ENCODE data around the gene RPL22.

The RPL22 gene

DNA sequence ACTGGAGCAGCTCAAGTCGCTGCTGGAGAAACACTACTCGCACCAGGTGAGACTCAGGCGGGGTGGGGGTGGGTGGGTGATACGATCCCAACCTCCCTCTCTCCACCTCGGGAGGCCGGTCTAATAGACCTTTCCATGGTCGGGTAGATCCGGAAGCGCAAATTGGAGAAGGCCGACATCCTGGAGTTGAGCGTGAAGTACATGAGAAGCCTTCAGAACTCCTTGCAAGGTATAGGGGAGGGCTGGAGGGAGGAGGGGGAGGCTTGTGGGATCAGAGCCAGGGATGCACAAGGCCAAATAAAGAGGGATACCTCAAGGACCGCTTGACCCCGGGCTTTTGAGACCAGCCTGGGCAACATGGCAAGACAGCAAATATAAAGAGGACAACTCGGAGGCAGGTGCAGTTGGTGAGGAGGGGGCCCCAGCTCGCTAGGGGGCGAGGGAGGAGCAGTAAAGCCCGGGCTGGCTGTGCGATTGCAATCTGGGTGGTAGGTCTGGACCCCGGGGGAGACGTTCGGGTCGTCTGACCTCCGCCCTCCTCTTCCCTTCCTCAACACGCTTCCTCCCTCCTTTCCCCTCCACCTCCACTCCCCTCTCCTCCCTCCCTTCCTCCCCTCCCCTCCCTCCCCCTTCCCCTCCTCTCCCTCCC, 45.1 kb upstream of the RPL22 start:
- no peaks in the 10 kb centered on the region for H3K9me3 ChIP-seq (ENCODE audit: control insufficient read depth, low read length)
- WGBS: 4% methylated on average over 11 of the region's 24 CpGs
- no peaks in the 10 kb centered on the region for H3K36me3 ChIP-seq (ENCODE audit: control insufficient read depth in 1 of 2, insufficient read depth in 2 of 2, low read depth in 1 of 2, low read length in 2 of 2)
- H3K79me1 ChIP-seq (replicated peaks; ENCODE audit: low read length, poor library complexity, severe bottlenecking): no peaks in the 10 kb centered on the region
- H3K23ac ChIP-seq (ENCODE audit: low read length in 2 of 2): no peak overlapping the region
- no peak overlapping the region for H4K91ac ChIP-seq (ENCODE audit: low read length)
- H3K18ac ChIP-seq (ENCODE audit: low read depth in 1 of 2, low read length in 2 of 2): no peak overlapping the region
- H3K27me3 ChIP-seq (ENCODE audit: control insufficient read depth in 1 of 2, insufficient read depth in 1 of 2, low read length in 2 of 2): peaks cover 68 to 80% of the 10 kb centered on the region in 2 experiments
- H3K14ac ChIP-seq (ENCODE audit: low read length in 2 of 2): no peak overlapping the region
- no peak overlapping the region for H3K9ac ChIP-seq (ENCODE audit: low read length)
- no peak overlapping the region for H2BK120ac ChIP-seq (ENCODE audit: low read depth, low read length)
- DNase-seq: no peak
- H3K4ac ChIP-seq (ENCODE audit: low read depth in 1 of 2, low read length in 2 of 2): no peak overlapping the region
- H3K27ac ChIP-seq (ENCODE audit: low read length, poor library complexity, severe bottlenecking): no peak overlapping the region
- no peak overlapping the region for H2BK5ac ChIP-seq (ENCODE audit: low read depth, low read length, poor library complexity, severe bottlenecking)
- H3K4me2 ChIP-seq (ENCODE audit: low read length, poor library complexity, severe bottlenecking): no peak overlapping the region
- no peak overlapping the region for H2AK5ac ChIP-seq (ENCODE audit: low read length, severe bottlenecking)
- no peak overlapping the region for H4K8ac ChIP-seq (ENCODE audit: low read length)
- H2BK12ac ChIP-seq (ENCODE audit: low read length in 2 of 2): no peak overlapping the region
- H3K4me1 ChIP-seq (ENCODE audit: control insufficient read depth, insufficient read depth, low read depth, low read length): peaks cover 36% of the 10 kb centered on the region
- no peak overlapping the region for H2AFZ ChIP-seq (ENCODE audit: low read depth, low read length)
- H3K4me3 ChIP-seq (ENCODE audit: insufficient read depth in 1 of 2, low read depth in 1 of 2, low read length in 2 of 2): no peak overlapping the region
- no peak overlapping the region for H2BK15ac ChIP-seq (ENCODE audit: low read depth, poor library complexity, severe bottlenecking)

DNA sequence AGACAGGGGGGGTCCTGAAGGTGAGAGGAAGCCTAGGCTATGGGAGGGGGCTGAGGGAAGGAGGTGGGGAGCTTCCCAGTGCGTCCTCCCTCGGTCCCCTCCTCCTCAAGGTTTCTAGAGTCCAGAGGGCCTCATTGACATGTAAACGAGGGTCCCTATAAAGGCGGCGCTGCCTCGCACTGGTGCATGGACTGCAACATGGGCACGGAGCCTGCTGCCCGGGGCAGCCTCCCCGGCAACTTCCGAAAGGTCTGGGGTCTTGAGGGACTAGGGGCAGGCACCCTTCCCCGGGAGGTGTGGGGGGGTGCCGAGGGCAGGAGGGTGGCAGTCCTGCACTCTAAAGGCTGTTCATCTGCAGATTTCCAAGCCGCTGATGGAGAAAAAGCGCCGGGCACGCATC, 44.6 kb upstream of the RPL22 start, which contains the start of gene HES3:
TSS of gene HES3 (plus strand) at position 187 of the 400 bp plus-strand sequence. CDS start at position 374, 187 bp downstream.
- H3K27me3 ChIP-seq (ENCODE audit: control insufficient read depth in 1 of 2, insufficient read depth in 1 of 2, low read length in 2 of 2): peaks cover 67 to 85% of the 10 kb centered on the region in 2 experiments
- H3K9ac ChIP-seq (ENCODE audit: low read length): no peak within 1 kb of the TSS
- H2BK12ac ChIP-seq (ENCODE audit: low read length in 2 of 2): no peak within 1 kb of the TSS
- no peak within 1 kb of the TSS for H3K14ac ChIP-seq (ENCODE audit: low read length in 2 of 2)
- H2AK5ac ChIP-seq (ENCODE audit: low read length, severe bottlenecking): no peak within 1 kb of the TSS
- no peak within 1 kb of the TSS for H4K91ac ChIP-seq (ENCODE audit: low read length)
- H3K9me3 ChIP-seq (ENCODE audit: control insufficient read depth, low read length): no peaks in the 10 kb centered on the region
- H2BK15ac ChIP-seq (ENCODE audit: low read depth, poor library complexity, severe bottlenecking): no peak within 1 kb of the TSS
- no peaks in the 10 kb centered on the region for H3K79me1 ChIP-seq (replicated peaks; ENCODE audit: low read length, poor library complexity, severe bottlenecking)
- no peaks in the 10 kb centered on the region for H3K36me3 ChIP-seq (ENCODE audit: control insufficient read depth in 1 of 2, insufficient read depth in 2 of 2, low read depth in 1 of 2, low read length in 2 of 2)
- H4K8ac ChIP-seq (ENCODE audit: low read length): no peak within 1 kb of the TSS
- H3K27ac ChIP-seq (ENCODE audit: low read length, poor library complexity, severe bottlenecking): no peak within 1 kb of the TSS
- no peak within 1 kb of the TSS for H3K4me2 ChIP-seq (ENCODE audit: low read length, poor library complexity, severe bottlenecking)
- H2BK120ac ChIP-seq (ENCODE audit: low read depth, low read length): no peak within 1 kb of the TSS
- no peak within 1 kb of the TSS for H3K18ac ChIP-seq (ENCODE audit: low read depth in 1 of 2, low read length in 2 of 2)
- no peak within 1 kb of the TSS for H2BK5ac ChIP-seq (ENCODE audit: low read depth, low read length, poor library complexity, severe bottlenecking)
- WGBS: 13% methylated on average over 15 of the region's 16 CpGs
- DNase-seq: no peak
- H2AFZ ChIP-seq (ENCODE audit: low read depth, low read length): no peak within 1 kb of the TSS
- peaks cover 31% of the 10 kb centered on the region for H3K4me1 ChIP-seq (ENCODE audit: control insufficient read depth, insufficient read depth, low read depth, low read length)
- H3K23ac ChIP-seq (ENCODE audit: low read length in 2 of 2): no peak within 1 kb of the TSS
- H3K4ac ChIP-seq (ENCODE audit: low read depth in 1 of 2, low read length in 2 of 2): no peak within 1 kb of the TSS
- H3K4me3 ChIP-seq (ENCODE audit: insufficient read depth in 1 of 2, low read depth in 1 of 2, low read length in 2 of 2): no peak within 1 kb of the TSS

DNA sequence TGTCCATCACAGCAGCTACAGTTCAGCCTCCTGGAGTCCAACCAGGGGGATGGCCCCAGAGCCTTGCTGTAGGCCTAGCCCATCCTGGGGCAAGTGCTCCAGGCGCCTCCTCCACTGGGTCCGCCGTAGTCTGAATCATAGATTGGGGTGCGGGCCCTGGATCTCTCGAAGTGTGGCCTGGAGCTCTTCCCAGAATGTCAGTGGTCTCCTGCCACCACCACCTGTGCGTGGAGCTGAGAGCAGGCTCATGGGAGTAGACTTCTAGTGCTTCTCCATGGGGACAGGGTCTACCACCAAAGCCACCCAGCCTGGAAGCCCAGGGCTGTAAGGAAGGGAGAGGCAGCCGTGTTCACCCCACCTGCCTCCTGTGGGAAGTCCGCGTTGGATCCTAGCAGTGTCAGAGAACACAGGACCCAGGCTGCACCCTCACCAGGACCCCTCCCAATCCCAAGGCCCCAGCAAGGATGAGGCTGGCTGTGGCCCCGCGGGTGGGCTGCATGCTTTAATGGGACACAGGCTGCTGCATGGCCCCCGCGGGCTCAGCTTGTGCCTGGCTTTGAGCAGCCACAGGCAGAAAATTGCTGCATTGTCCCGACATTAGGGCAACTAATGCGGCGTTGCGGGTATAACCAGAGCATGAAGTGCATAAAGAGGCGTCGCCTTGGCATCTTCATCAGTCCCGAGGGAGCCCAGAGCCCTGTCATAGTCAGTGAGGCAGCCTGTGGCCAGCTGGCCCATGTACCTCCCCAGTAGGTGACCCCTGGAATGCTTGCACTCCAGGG, 43.8 kb upstream of the RPL22 start:
- Histone ChIP-seq H3K79me1 (replicated peaks; ENCODE audit: low read length, poor library complexity, severe bottlenecking) (no peaks in the 10 kb centered on the region), H3K14ac (ENCODE audit: low read length in 2 of 2) (no peak overlapping the region), H2AFZ (ENCODE audit: low read depth, low read length) (no peak overlapping the region), H2BK12ac (ENCODE audit: low read length in 2 of 2) (no peak overlapping the region), H2BK15ac (ENCODE audit: low read depth, poor library complexity, severe bottlenecking) (no peak overlapping the region), H3K9ac (ENCODE audit: low read length) (no peak overlapping the region), H4K8ac (ENCODE audit: low read length) (no peak overlapping the region), H3K4me1 (ENCODE audit: control insufficient read depth, insufficient read depth, low read depth, low read length) (peaks cover 28% of the 10 kb centered on the region), H3K4me2 (ENCODE audit: low read length, poor library complexity, severe bottlenecking) (no peak overlapping the region), H3K23ac (ENCODE audit: low read length in 2 of 2) (no peak overlapping the region), H3K4me3 (ENCODE audit: insufficient read depth in 1 of 2, low read depth in 1 of 2, low read length in 2 of 2) (no peak overlapping the region), H4K91ac (ENCODE audit: low read length) (no peak overlapping the region), H3K4ac (ENCODE audit: low read depth in 1 of 2, low read length in 2 of 2) (no peak overlapping the region), H3K36me3 (ENCODE audit: control insufficient read depth in 1 of 2, insufficient read depth in 2 of 2, low read depth in 1 of 2, low read length in 2 of 2) (no peaks in the 10 kb centered on the region), H2BK5ac (ENCODE audit: low read depth, low read length, poor library complexity, severe bottlenecking) (no peak overlapping the region), H3K18ac (ENCODE audit: low read depth in 1 of 2, low read length in 2 of 2) (no peak overlapping the region), H2BK120ac (ENCODE audit: low read depth, low read length) (no peak overlapping the region), H2AK5ac (ENCODE audit: low read length, severe bottlenecking) (no peak overlapping the region), H3K27ac (ENCODE audit: low read length, poor library complexity, severe bottlenecking) (no peak overlapping the region), H3K27me3 (ENCODE audit: control insufficient read depth in 1 of 2, insufficient read depth in 1 of 2, low read length in 2 of 2) (peaks cover 60 to 78% of the 10 kb centered on the region in 2 experiments), H3K9me3 (ENCODE audit: control insufficient read depth, low read length) (no peaks in the 10 kb centered on the region)
- no peak for DNase-seq
- WGBS: 66% methylated on average over 20 of the region's 20 CpGs

DNA sequence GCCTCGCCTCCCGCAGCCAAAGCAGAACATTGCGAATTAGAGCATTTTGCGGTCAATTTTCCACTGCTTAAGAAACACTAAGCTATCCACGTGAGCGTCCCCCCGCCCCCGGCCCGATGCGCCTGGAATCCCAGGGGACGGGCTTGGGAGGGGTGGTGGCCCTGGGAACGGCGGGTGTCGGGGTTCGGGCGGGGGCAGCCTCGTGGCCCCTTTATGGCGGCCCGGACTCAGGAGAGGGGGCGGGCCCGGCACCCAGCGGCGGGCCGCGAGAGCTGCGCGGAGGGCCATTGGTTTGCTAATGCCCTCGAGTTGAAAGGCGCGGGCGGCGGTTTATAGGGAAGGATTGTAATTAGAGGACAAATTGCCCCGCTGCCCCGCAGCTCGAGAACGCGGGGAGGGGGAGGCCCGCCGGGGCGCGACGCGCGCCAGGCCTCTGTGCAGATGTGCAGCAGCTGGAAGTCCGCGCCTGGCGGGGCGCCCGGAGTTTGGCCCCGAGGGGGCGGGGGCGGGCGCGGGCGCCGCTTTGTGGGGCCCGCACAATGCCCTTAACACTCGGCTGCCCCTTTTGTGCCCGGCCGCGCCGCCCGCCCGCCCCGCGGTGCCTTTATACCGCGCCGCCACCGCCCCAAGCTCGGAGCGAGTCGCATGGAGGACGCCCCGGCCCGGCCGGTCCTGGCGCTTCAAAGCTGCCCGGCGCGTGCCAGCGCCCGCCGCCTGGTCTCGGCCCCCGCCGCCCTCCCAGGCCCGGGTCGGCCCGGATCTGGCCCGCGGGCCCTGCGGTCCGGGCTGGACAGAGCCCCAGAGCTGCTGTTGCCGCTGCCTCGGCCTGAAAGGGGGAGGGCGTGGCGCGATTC, 42.7 kb upstream of the RPL22 start:
- H3K4me3 ChIP-seq (ENCODE audit: insufficient read depth in 1 of 2, low read depth in 1 of 2, low read length in 2 of 2): peak overlapping the region in 1 of 2 experiments; percentile 14
- H3K23ac ChIP-seq (ENCODE audit: low read length in 2 of 2): no peak overlapping the region
- H2AFZ ChIP-seq (ENCODE audit: low read depth, low read length): no peak overlapping the region
- peaks cover 28% of the 10 kb centered on the region for H3K4me1 ChIP-seq (ENCODE audit: control insufficient read depth, insufficient read depth, low read depth, low read length)
- peak overlapping the region; percentile 56 for H3K4me2 ChIP-seq (ENCODE audit: low read length, poor library complexity, severe bottlenecking)
- H3K27me3 ChIP-seq (ENCODE audit: control insufficient read depth in 1 of 2, insufficient read depth in 1 of 2, low read length in 2 of 2): peaks cover 49 to 67% of the 10 kb centered on the region in 2 experiments
- no peak for DNase-seq
- H3K4ac ChIP-seq (ENCODE audit: low read depth in 1 of 2, low read length in 2 of 2): no peak overlapping the region
- no peak overlapping the region for H2BK15ac ChIP-seq (ENCODE audit: low read depth, poor library complexity, severe bottlenecking)
- no peaks in the 10 kb centered on the region for H3K9me3 ChIP-seq (ENCODE audit: control insufficient read depth, low read length)
- H4K8ac ChIP-seq (ENCODE audit: low read length): no peak overlapping the region
- H3K18ac ChIP-seq (ENCODE audit: low read depth in 1 of 2, low read length in 2 of 2): no peak overlapping the region
- no peaks in the 10 kb centered on the region for H3K79me1 ChIP-seq (replicated peaks; ENCODE audit: low read length, poor library complexity, severe bottlenecking)
- no peak overlapping the region for H2BK120ac ChIP-seq (ENCODE audit: low read depth, low read length)
- H2BK12ac ChIP-seq (ENCODE audit: low read length in 2 of 2): no peak overlapping the region
- no peak overlapping the region for H4K91ac ChIP-seq (ENCODE audit: low read length)
- no peak overlapping the region for H2BK5ac ChIP-seq (ENCODE audit: low read depth, low read length, poor library complexity, severe bottlenecking)
- WGBS: 1% methylated on average over 79 of the region's 99 CpGs
- no peak overlapping the region for H3K14ac ChIP-seq (ENCODE audit: low read length in 2 of 2)
- no peaks in the 10 kb centered on the region for H3K36me3 ChIP-seq (ENCODE audit: control insufficient read depth in 1 of 2, insufficient read depth in 2 of 2, low read depth in 1 of 2, low read length in 2 of 2)
- H3K9ac ChIP-seq (ENCODE audit: low read length): no peak overlapping the region
- H3K27ac ChIP-seq (ENCODE audit: low read length, poor library complexity, severe bottlenecking): no peak overlapping the region
- H2AK5ac ChIP-seq (ENCODE audit: low read length, severe bottlenecking): no peak overlapping the region

Data from mesenchymal stem cell (in vitro differentiated cells and primary cell).